Activated T-cell treated with anti-CD3 and anti-CD28 coated beads, Interleukin-2, amount 50 U/mL, for 72 hours (primary cell): ENCODE data around the gene TPRA1. TPM values are rescaled to one million over a fixed set of nuclear protein-coding genes. Genes with fewer than 3 reads are reported as not detected.
"Not testable (repeated sequence)": the region's sequence is repeated elsewhere in the genome, so short reads cannot be mapped to it uniquely, and the experiment has no call there.

ENCODE experiments used
- ATAC-seq, 2 donors: fragments of 150-1000 bp; cut with Tn5 transposase; replicated peaks in 1 of 2; 2 replicates each; pipeline ENCODE4 v1.10.0; 2021; ENCODE audit warnings: moderate library complexity in 2 of 2, mild to moderate bottlenecking in 1 of 2
- DNase-seq, 2 donors: peaks; one replicate each; pipeline ENCODE4 v3.0.0; 2021 to 2022; ENCODE audit warnings: mixed read lengths in 1 of 2
- H3K27ac Mint-ChIP-seq: one replicate; pipeline ENCODE4 v1.8.0; 2022; ENCODE audit warnings: mild to moderate bottlenecking, moderate library complexity, mixed read lengths
- H3K27me3 Mint-ChIP-seq: one replicate; pipeline ENCODE4 v1.8.0; 2022; ENCODE audit warnings: low read depth, mixed read lengths
- H3K36me3 Mint-ChIP-seq, 2 donors: one replicate each; pipeline ENCODE4 v1.8.0; 2022; ENCODE audit warnings: mixed read lengths in 2 of 2, mild to moderate bottlenecking in 1 of 2; ENCODE audit not compliant: insufficient read depth in 2 of 2
- H3K4me1 Mint-ChIP-seq: one replicate; pipeline ENCODE4 v1.8.0; 2022; ENCODE audit warnings: low read depth, mixed read lengths
- H3K4me3 Mint-ChIP-seq, 2 donors: one replicate each; pipeline ENCODE4 v1.8.0; 2022; ENCODE audit warnings: mild to moderate bottlenecking in 2 of 2, mixed read lengths in 2 of 2, moderate library complexity in 2 of 2
- H3K9me3 Mint-ChIP-seq, 2 donors: one replicate each; pipeline ENCODE4 v1.8.0; 2022; ENCODE audit warnings: mixed read lengths in 2 of 2
- total RNA-seq, 2 donors: library from RNA; stranded (reverse); gene quantifications; one replicate each; pipeline ENCODE4 v1.2.3, GENCODE V29; 2022

The TPRA1 gene
- total RNA-seq, 2 donors from 2014 or later: 31.1 to 39.0 TPM

GRCh38 chr3:127542441-127542952, 48.0 kb downstream of the TPRA1 start:
- DNase-seq (no peak), ATAC-seq (no peak)
- Mint-ChIP-seq H3K9me3 (no peaks in the 10 kb centered on the region), H3K4me3 (no peak overlapping the region), H3K27ac (no peak overlapping the region), H3K36me3 (no peaks in the 10 kb centered on the region), H3K27me3 (peaks cover 10% of the 10 kb centered on the region), H3K4me1 (peaks cover 8% of the 10 kb centered on the region)

GRCh38 chr3:127541320-127541719, 49.2 kb downstream of the TPRA1 start:
- H3K27me3 Mint-ChIP-seq: peaks cover 8% of the 10 kb centered on the region
- H3K4me1 Mint-ChIP-seq: peaks cover 7% of the 10 kb centered on the region
- no peak overlapping the region for H3K27ac Mint-ChIP-seq
- no peaks in the 10 kb centered on the region for H3K9me3 Mint-ChIP-seq
- DNase-seq (no peak), ATAC-seq (no peak)
- H3K36me3 Mint-ChIP-seq: no peaks in the 10 kb centered on the region
- no peak overlapping the region for H3K4me3 Mint-ChIP-seq

GRCh38 chr3:127539366-127540060, 51.0 kb downstream of the TPRA1 start:
- ATAC-seq (no peak), DNase-seq (no peak)
- H3K36me3 Mint-ChIP-seq: no peaks in the 10 kb centered on the region
- H3K4me1 Mint-ChIP-seq: peaks cover 8% of the 10 kb centered on the region
- H3K27me3 Mint-ChIP-seq: peaks cover 12% of the 10 kb centered on the region
- no peak overlapping the region for H3K27ac Mint-ChIP-seq
- no peaks in the 10 kb centered on the region for H3K9me3 Mint-ChIP-seq
- no peak overlapping the region for H3K4me3 Mint-ChIP-seq

GRCh38 chr3:127538569-127538968, 52.0 kb downstream of the TPRA1 start:
- H3K27me3 Mint-ChIP-seq: peaks cover 12% of the 10 kb centered on the region

GRCh38 chr3:127536830-127537812, 53.4 kb downstream of the TPRA1 start:
- ATAC-seq (no peak), DNase-seq (no peak)
- H3K27me3 Mint-ChIP-seq: peaks cover 12% of the 10 kb centered on the region
- H3K4me3 Mint-ChIP-seq: no peak overlapping the region
- H3K27ac Mint-ChIP-seq: no peak overlapping the region
- no peaks in the 10 kb centered on the region for H3K36me3 Mint-ChIP-seq
- H3K4me1 Mint-ChIP-seq: peaks cover 8% of the 10 kb centered on the region
- H3K9me3 Mint-ChIP-seq: no peaks in the 10 kb centered on the region

More at GRCh38 chr3:127538569-127538968, 52.0 kb downstream of the TPRA1 start:
- peaks cover 8% of the 10 kb centered on the region for H3K4me1 Mint-ChIP-seq
- H3K27ac Mint-ChIP-seq: no peak overlapping the region
- no peak overlapping the region for H3K4me3 Mint-ChIP-seq
- no peak for DNase-seq
- no peaks in the 10 kb centered on the region for H3K9me3 Mint-ChIP-seq
- no peak for ATAC-seq
- H3K36me3 Mint-ChIP-seq: no peaks in the 10 kb centered on the region

- Mint-ChIP-seq H3K27ac (no peak overlapping the region), H3K9me3 (no peaks in the 10 kb centered on the region), H3K36me3 (no peaks in the 10 kb centered on the region), H3K27me3 (peaks cover 12% of the 10 kb centered on the region), H3K4me3 (no peak overlapping the region), H3K4me1 (peaks cover 8% of the 10 kb centered on the region)
- ATAC-seq: no peak
- DNase-seq: no peak
These were observed 54.4 kb downstream of the TPRA1 start for GRCh38 chr3:127535901-127536829.

GRCh38 chr3:127535106-127535785, 55.3 kb downstream of the TPRA1 start:
- no peak for DNase-seq
- Mint-ChIP-seq H3K9me3 (no peaks in the 10 kb centered on the region), H3K36me3 (no peaks in the 10 kb centered on the region), H3K4me1 (peaks cover 8% of the 10 kb centered on the region), H3K4me3 (no peak overlapping the region), H3K27me3 (peaks cover 12% of the 10 kb centered on the region), H3K27ac (no peak overlapping the region)
- no peak for ATAC-seq

- Mint-ChIP-seq H3K4me1 (peaks cover 8% of the 10 kb centered on the region), H3K27me3 (peaks cover 12% of the 10 kb centered on the region), H3K4me3 (no peak overlapping the region), H3K36me3 (no peaks in the 10 kb centered on the region), H3K27ac (no peak overlapping the region), H3K9me3 (no peaks in the 10 kb centered on the region)
- ATAC-seq (no peak), DNase-seq (no peak)
These were observed 56.0 kb downstream of the TPRA1 start for GRCh38 chr3:127534564-127534963.

GRCh38 chr3:127534161-127534451, 56.4 kb downstream of the TPRA1 start:
- ATAC-seq (no peak), DNase-seq (no peak)
- Mint-ChIP-seq H3K27me3 (peaks cover 12% of the 10 kb centered on the region), H3K36me3 (no peaks in the 10 kb centered on the region), H3K4me3 (no peak overlapping the region), H3K4me1 (peaks cover 8% of the 10 kb centered on the region), H3K27ac (no peak overlapping the region), H3K9me3 (no peaks in the 10 kb centered on the region)

GRCh38 chr3:127532561-127533203, 57.9 kb downstream of the TPRA1 start:
- peaks cover 8% of the 10 kb centered on the region for H3K4me1 Mint-ChIP-seq
- no peak for DNase-seq
- no peaks in the 10 kb centered on the region for H3K9me3 Mint-ChIP-seq
- no peak overlapping the region for H3K4me3 Mint-ChIP-seq
- H3K27me3 Mint-ChIP-seq: peaks cover 24% of the 10 kb centered on the region
- H3K36me3 Mint-ChIP-seq: no peaks in the 10 kb centered on the region
- no peak overlapping the region for H3K27ac Mint-ChIP-seq
- no peak for ATAC-seq

GRCh38 chr3:127531821-127532220, 58.7 kb downstream of the TPRA1 start:
- DNase-seq (no peak), ATAC-seq (no peak)
- Mint-ChIP-seq H3K27me3 (peaks cover 21% of the 10 kb centered on the region), H3K36me3 (no peaks in the 10 kb centered on the region), H3K4me3 (no peak overlapping the region), H3K27ac (no peak overlapping the region), H3K9me3 (no peaks in the 10 kb centered on the region), H3K4me1 (peaks cover 6% of the 10 kb centered on the region)

- not testable (repeated sequence) for ATAC-seq, H3K36me3 Mint-ChIP-seq, H3K4me1 Mint-ChIP-seq, H3K9me3 Mint-ChIP-seq, H3K27ac Mint-ChIP-seq, DNase-seq, H3K4me3 Mint-ChIP-seq
- H3K27me3 Mint-ChIP-seq: peaks cover 21% of the 10 kb centered on the region
These were observed 59.7 kb downstream of the TPRA1 start for GRCh38 chr3:127530863-127531262.
